DND-41 (cell line): ENCODE data around the gene PTPRJ.

Source experiments
- EZH2 ChIP-seq: IDR thresholded peaks from 3 replicates; pipeline ENCODE4 v1.6.1; 2012; ENCODE audit warnings: borderline replicate concordance, low read depth, mild to moderate bottlenecking, moderate library complexity, low read length, inconsistent platforms; ENCODE audit not compliant: severe bottlenecking
- TF ChIP-seq, protein P1 (sequence below): IDR thresholded peaks from 2 replicates; pipeline ENCODE4 v1.5.1; 2012; ENCODE audit warnings: borderline replicate concordance, low read length, moderate library complexity, mild to moderate bottlenecking; ENCODE audit not compliant: poor library complexity, severe bottlenecking; ENCODE audit errors: extremely low read depth

DNA sequence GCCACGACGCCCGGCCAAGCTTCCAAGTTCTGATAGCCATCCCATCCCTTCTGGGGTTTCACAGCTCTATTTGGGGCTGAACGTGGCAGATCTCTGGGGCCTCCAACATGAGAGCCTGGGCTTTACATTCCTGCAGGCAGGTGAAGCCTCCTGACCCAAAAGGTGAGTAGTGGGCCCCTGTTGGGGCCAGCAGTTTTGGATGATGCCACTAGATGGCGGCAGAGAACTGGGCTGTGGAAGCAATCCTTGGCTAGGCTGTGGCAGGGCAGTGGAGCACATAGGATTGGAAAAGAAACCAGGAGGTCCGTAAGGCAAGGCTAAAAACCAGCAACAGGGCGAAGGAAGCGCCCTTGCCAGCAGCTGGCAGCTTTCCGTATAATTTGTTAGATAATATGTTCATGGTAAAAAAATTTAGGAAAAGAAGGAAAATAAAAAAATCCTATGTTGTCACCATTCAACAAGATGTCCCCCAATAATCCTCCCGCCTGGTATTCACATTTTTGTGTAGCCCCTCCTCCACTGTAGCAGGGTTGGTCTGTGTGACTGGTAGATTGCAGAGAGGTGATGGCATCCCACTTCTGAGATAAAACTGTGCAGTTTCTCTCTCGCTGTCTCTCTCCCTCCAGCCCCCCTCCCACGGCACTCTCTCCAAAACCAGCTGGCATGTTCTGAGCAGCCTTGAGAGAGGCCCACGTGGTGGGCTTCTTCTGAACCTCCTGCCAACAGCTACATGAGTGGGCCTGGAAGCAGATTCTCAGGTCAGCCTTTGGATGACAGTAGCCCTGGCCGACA is 192.7 kb downstream of the PTPRJ start:
- TF ChIP-seq, protein P1, sequence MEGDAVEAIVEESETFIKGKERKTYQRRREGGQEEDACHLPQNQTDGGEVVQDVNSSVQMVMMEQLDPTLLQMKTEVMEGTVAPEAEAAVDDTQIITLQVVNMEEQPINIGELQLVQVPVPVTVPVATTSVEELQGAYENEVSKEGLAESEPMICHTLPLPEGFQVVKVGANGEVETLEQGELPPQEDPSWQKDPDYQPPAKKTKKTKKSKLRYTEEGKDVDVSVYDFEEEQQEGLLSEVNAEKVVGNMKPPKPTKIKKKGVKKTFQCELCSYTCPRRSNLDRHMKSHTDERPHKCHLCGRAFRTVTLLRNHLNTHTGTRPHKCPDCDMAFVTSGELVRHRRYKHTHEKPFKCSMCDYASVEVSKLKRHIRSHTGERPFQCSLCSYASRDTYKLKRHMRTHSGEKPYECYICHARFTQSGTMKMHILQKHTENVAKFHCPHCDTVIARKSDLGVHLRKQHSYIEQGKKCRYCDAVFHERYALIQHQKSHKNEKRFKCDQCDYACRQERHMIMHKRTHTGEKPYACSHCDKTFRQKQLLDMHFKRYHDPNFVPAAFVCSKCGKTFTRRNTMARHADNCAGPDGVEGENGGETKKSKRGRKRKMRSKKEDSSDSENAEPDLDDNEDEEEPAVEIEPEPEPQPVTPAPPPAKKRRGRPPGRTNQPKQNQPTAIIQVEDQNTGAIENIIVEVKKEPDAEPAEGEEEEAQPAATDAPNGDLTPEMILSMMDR = peak; percentile 95
- no peak for TF ChIP-seq EZH2
